Tibial nerve (tissue), 4 donors: ENCODE results near the gene NMRK2. TPM values are rescaled to one million over a fixed set of nuclear protein-coding genes. Genes with fewer than 3 reads are reported as not detected.
A peak's percentile ranks its signal among the peaks of the same experiment; 100 is the strongest.

Source experiments
- DNase-seq, 2 donors: peaks; one replicate each; pipeline ENCODE4 v3.0.0-alpha.2; 2019; ENCODE audit warnings: low spot score in 2 of 2
- H3K27ac ChIP-seq, 4 donors: fragments of 200-600 bp; sonication (generic) in 3 of 4; one replicate each; pipeline ENCODE4 v1.5.1; 2017 to 2019; ENCODE audit warnings: mild to moderate bottlenecking in 1 of 4
- H3K27me3 ChIP-seq, 2 donors: fragments of 200-600 bp; sonication (generic) in 1 of 2; one replicate each; pipeline versions ENCODE4 v1.5.1 to v1.6.0; 2017 to 2019
- H3K36me3 ChIP-seq, 3 donors: fragments of 200-600 bp; sonication (generic); one replicate each; pipeline ENCODE4 v1.5.1; 2018 to 2019
- H3K4me1 ChIP-seq, 4 donors: fragments of 200-600 bp; sonication (generic) in 3 of 4; one replicate each; pipeline ENCODE4 v1.5.1; 2017 to 2019
- H3K4me3 ChIP-seq, 4 donors: fragments of 200-600 bp; sonication (generic) in 3 of 4; one replicate each; pipeline ENCODE4 v1.5.1; 2017 to 2019; ENCODE audit warnings: mild to moderate bottlenecking in 1 of 4, moderate library complexity in 1 of 4
- H3K9me3 ChIP-seq, 4 donors: fragments of 200-600 bp; sonication (generic) in 3 of 4; one replicate each; pipeline ENCODE4 v1.5.1; 2017 to 2019
- CTCF ChIP-seq, 5 experiments: fragments of 200-600 bp in 3 of 5; fragments of 450-650 bp in 2 of 5; sonication (generic) in 3 of 5; IDR thresholded peaks; one replicate each; pipeline ENCODE4 v1.5.1; 2016 to 2019; ENCODE audit warnings: antibody characterized with exemption in 5 of 5, mild to moderate bottlenecking in 3 of 5, moderate library complexity in 2 of 5
- EP300 ChIP-seq, 2 donors: sonication (generic); formaldehyde crosslinking; IDR thresholded peaks; one replicate each; pipeline ENCODE4 v1.6.1; 2017; ENCODE audit warnings: antibody characterized with exemption in 2 of 2, mild to moderate bottlenecking in 1 of 2
- POLR2A ChIP-seq, 2 donors: fragments of 450-650 bp; IDR thresholded peaks; one replicate each; pipeline ENCODE4 v1.6.1; 2017; ENCODE audit warnings: antibody characterized with exemption in 2 of 2, mild to moderate bottlenecking in 2 of 2, moderate library complexity in 2 of 2
- WGBS, 2 donors: methylation state at CpG; one replicate each; pipeline ENCODE4 v1.1.5; 2018; 5-methylcytosine and 5-hydroxymethylcytosine counted together
- total RNA-seq, 4 donors: library from RNA; depleted of rRNA; stranded (reverse); fragments of >200 nt; gene quantifications; one replicate each; pipeline ENCODE4 v1.1.0, GENCODE V29; 2016

NMRK2 gene
- total RNA-seq, 4 donors from 2014 or later, result not detected

GRCh38 chr19:3969435-3970312 is 36.8 kb downstream of the NMRK2 start:
- no peaks in the 10 kb centered on the region for H3K27me3 ChIP-seq
- DNase-seq, result no peak
- peaks cover 0 to 35% (median 0%) of the 10 kb centered on the region in 3 donors for H3K36me3 ChIP-seq
- peak overlapping the region; percentile 77 to 100 (median 98) for H3K4me3 ChIP-seq
- WGBS, 2 donors, result 16 to 20% methylated on average over 23 of the region's 23 CpGs
- H3K9me3 ChIP-seq, result no peaks in the 10 kb centered on the region
- H3K4me1 ChIP-seq, result peaks cover 3 to 53% (median 25%) of the 10 kb centered on the region in 4 donors
- no peak for TF ChIP-seq CTCF (IDR thresholded peaks at IDR 0.05)
- peak overlapping the region; percentile 91 to 98 (median 96) for H3K27ac ChIP-seq

GRCh38 chr19:3970313-3970807 is 37.5 kb downstream of the NMRK2 start:
- Histone ChIP-seq H3K9me3 (no peaks in the 10 kb centered on the region), H3K36me3 (peaks cover 0 to 33% (median 0%) of the 10 kb centered on the region in 3 donors), H3K27me3 (no peaks in the 10 kb centered on the region), H3K4me3 (peak overlapping the region; percentile 77 to 100 (median 98)), H3K4me1 (peaks cover 3 to 52% (median 25%) of the 10 kb centered on the region in 4 donors), H3K27ac (peak overlapping the region; percentile 91 to 98 (median 96))
- DNase-seq, result no peak
- TF ChIP-seq POLR2A (IDR thresholded peaks at IDR 0.05) (no peak), EP300 (IDR thresholded peaks at IDR 0.05) (no peak), CTCF (IDR thresholded peaks at IDR 0.05) (no peak)
- 0 to 1% methylated on average over 21 of the region's 22 CpGs for WGBS, 2 donors

- Histone ChIP-seq H3K4me3 (peak within 1 kb of the TSS; percentile 77 to 100 (median 98)), H3K9me3 (no peaks in the 10 kb centered on the region), H3K27me3 (no peaks in the 10 kb centered on the region), H3K36me3 (peaks cover 0 to 33% (median 4%) of the 10 kb centered on the region in 3 donors), H3K27ac (peak within 1 kb of the TSS; percentile 91 to 98 (median 96)), H3K4me1 (peaks cover 3 to 46% (median 25%) of the 10 kb centered on the region in 4 donors)
- DNase-seq, result peak; percentile 94
- 0 to 1% methylated on average over 64 to 70 of the region's 73 CpGs for WGBS, 2 donors
- TF ChIP-seq CTCF (IDR thresholded peaks at IDR 0.05) (peak in 3 of 5 experiments; percentile 29 to 74 (median 72)), EP300 (IDR thresholded peaks at IDR 0.05) (peak; percentile 60 to 68), POLR2A (IDR thresholded peaks at IDR 0.05) (peak; percentile 94 to 98)
Measured at GRCh38 chr19:3970808-3971598, 38.1 kb downstream of the NMRK2 start, which contains the start of gene DAPK3. Gene DAPK3, minus strand, starts transcription at chr19:3971099. Its CDS starts 1,364 bp downstream, at chr19:3969735.

- 75 to 77% methylated on average over 8 of the region's 8 CpGs for WGBS, 2 donors
- DNase-seq, result no peak
- Histone ChIP-seq H3K9me3 (no peaks in the 10 kb centered on the region), H3K36me3 (peaks cover 14 to 53% (median 44%) of the 10 kb centered on the region in 3 donors), H3K27me3 (no peaks in the 10 kb centered on the region), H3K27ac (no peak overlapping the region), H3K4me3 (no peak overlapping the region), H3K4me1 (peaks cover 0 to 11% (median 2%) of the 10 kb centered on the region in 4 donors)
- TF ChIP-seq CTCF (IDR thresholded peaks at IDR 0.05), result no peak
- no peak for TF ChIP-seq POLR2A (IDR thresholded peaks at IDR 0.05)
- TF ChIP-seq EP300 (IDR thresholded peaks at IDR 0.05), result no peak
Measured at GRCh38 chr19:3975144-3975543, 42.3 kb downstream of the NMRK2 start.
